Osteoblast (primary cell): ENCODE results near the gene TMEM252. TPM values are rescaled to one million over a fixed set of nuclear protein-coding genes. Genes with fewer than 3 reads are reported as not detected.

Experiments
- DNase-seq: peaks from one replicate; pipeline ENCODE4 v3.0.0; 2011; ENCODE audit warnings: low spot score, mixed read lengths; ENCODE audit not compliant: insufficient read length; ENCODE audit errors: missing footprints
- H2AFZ ChIP-seq: 2 replicates; pipeline ENCODE4 v1.6.0; 2011; ENCODE audit warnings: mild to moderate bottlenecking, low read length
- H3K27ac ChIP-seq: 2 replicates; pipeline ENCODE4 v1.5.1; 2011; ENCODE audit warnings: mild to moderate bottlenecking, low read depth, low read length, moderate library complexity
- H3K27me3 ChIP-seq: 2 replicates; pipeline ENCODE4 v1.6.0; 2012; ENCODE audit warnings: mild to moderate bottlenecking, control low read depth, inconsistent platforms, low read length, moderate library complexity; ENCODE audit not compliant: insufficient read depth
- H3K36me3 ChIP-seq: 2 replicates; pipeline ENCODE4 v1.5.1; 2011; ENCODE audit warnings: mild to moderate bottlenecking, low read length, control low read depth, moderate library complexity; ENCODE audit not compliant: insufficient read depth
- H3K4me1 ChIP-seq: 2 replicates; pipeline ENCODE4 v1.5.1; 2011; ENCODE audit warnings: mild to moderate bottlenecking, low read length, control low read depth, moderate library complexity; ENCODE audit not compliant: insufficient read depth
- H3K4me2 ChIP-seq: 2 replicates; pipeline ENCODE4 v1.6.0; 2011; ENCODE audit warnings: mild to moderate bottlenecking, low read length; ENCODE audit not compliant: insufficient read depth
- H3K4me3 ChIP-seq: fragments of 200-600 bp; sonication (generic); 3 replicates; pipeline ENCODE4 v1.5.1; 2012; ENCODE audit warnings: mild to moderate bottlenecking, low read length, inconsistent platforms; ENCODE audit not compliant: insufficient read depth
- H3K79me2 ChIP-seq: 2 replicates; pipeline ENCODE4 v1.6.0; 2012; ENCODE audit warnings: mild to moderate bottlenecking, low read length, control low read depth, inconsistent platforms; ENCODE audit not compliant: insufficient read depth
- H3K9me3 ChIP-seq: 2 replicates; pipeline ENCODE4 v1.5.1; 2011; ENCODE audit warnings: low read depth, low read length, control low read depth
- H4K20me1 ChIP-seq: 2 replicates; pipeline ENCODE4 v1.6.0; 2012; ENCODE audit warnings: mild to moderate bottlenecking, low read length, control low read depth; ENCODE audit not compliant: insufficient read depth
- total RNA-seq: library from RNA; depleted of rRNA; stranded (reverse); fragments of >200 nt; gene quantifications from 2 replicates; pipeline ENCODE4 v1.2.3, GENCODE V29; 2012
- TF ChIP-seq, protein P1 (sequence below): IDR thresholded peaks from 2 replicates; pipeline ENCODE4 v1.5.1; 2011; ENCODE audit warnings: mild to moderate bottlenecking, low read depth, low read length, moderate library complexity; ENCODE audit errors: extremely low read depth

Gene TMEM252
- total RNA-seq, 1 donor = not detected

GRCh38 chr9:68574150-68574549 lies 33.5 kb upstream of the TMEM252 start:
- DNase-seq = no peak
- no peak overlapping the region for H3K27ac ChIP-seq
- no peaks in the 10 kb centered on the region for H3K4me1 ChIP-seq
- H3K9me3 ChIP-seq = no peaks in the 10 kb centered on the region
- no peak overlapping the region for H3K4me3 ChIP-seq
- H3K79me2 ChIP-seq = no peaks in the 10 kb centered on the region
- no peaks in the 10 kb centered on the region for H3K36me3 ChIP-seq
- H4K20me1 ChIP-seq = no peaks in the 10 kb centered on the region
- TF ChIP-seq, protein P1, sequence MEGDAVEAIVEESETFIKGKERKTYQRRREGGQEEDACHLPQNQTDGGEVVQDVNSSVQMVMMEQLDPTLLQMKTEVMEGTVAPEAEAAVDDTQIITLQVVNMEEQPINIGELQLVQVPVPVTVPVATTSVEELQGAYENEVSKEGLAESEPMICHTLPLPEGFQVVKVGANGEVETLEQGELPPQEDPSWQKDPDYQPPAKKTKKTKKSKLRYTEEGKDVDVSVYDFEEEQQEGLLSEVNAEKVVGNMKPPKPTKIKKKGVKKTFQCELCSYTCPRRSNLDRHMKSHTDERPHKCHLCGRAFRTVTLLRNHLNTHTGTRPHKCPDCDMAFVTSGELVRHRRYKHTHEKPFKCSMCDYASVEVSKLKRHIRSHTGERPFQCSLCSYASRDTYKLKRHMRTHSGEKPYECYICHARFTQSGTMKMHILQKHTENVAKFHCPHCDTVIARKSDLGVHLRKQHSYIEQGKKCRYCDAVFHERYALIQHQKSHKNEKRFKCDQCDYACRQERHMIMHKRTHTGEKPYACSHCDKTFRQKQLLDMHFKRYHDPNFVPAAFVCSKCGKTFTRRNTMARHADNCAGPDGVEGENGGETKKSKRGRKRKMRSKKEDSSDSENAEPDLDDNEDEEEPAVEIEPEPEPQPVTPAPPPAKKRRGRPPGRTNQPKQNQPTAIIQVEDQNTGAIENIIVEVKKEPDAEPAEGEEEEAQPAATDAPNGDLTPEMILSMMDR = no peak
- no peak overlapping the region for H2AFZ ChIP-seq
- no peaks in the 10 kb centered on the region for H3K27me3 ChIP-seq
- no peak overlapping the region for H3K4me2 ChIP-seq

GRCh38 chr9:68567565-68567964 lies 26.9 kb upstream of the TMEM252 start:
- TF ChIP-seq, protein P1 = no peak
- no peaks in the 10 kb centered on the region for H3K79me2 ChIP-seq
- no peaks in the 10 kb centered on the region for H3K9me3 ChIP-seq
- no peak for DNase-seq
- H3K4me1 ChIP-seq = no peaks in the 10 kb centered on the region
- H3K27ac ChIP-seq = no peak overlapping the region
- no peaks in the 10 kb centered on the region for H3K27me3 ChIP-seq
- H4K20me1 ChIP-seq = no peaks in the 10 kb centered on the region
- H3K36me3 ChIP-seq = no peaks in the 10 kb centered on the region
- no peak overlapping the region for H3K4me3 ChIP-seq
- no peak overlapping the region for H3K4me2 ChIP-seq
- H2AFZ ChIP-seq = no peak overlapping the region

GRCh38 chr9:68562461-68562860 lies 21.8 kb upstream of the TMEM252 start:
- Histone ChIP-seq H3K4me2 (no peak overlapping the region), H3K79me2 (no peaks in the 10 kb centered on the region), H3K4me1 (no peaks in the 10 kb centered on the region), H4K20me1 (no peaks in the 10 kb centered on the region), H3K9me3 (no peaks in the 10 kb centered on the region), H3K27me3 (no peaks in the 10 kb centered on the region), H3K36me3 (no peaks in the 10 kb centered on the region), H3K4me3 (no peak overlapping the region), H3K27ac (no peak overlapping the region), H2AFZ (no peak overlapping the region)
- no peak for DNase-seq
- TF ChIP-seq, protein P1 = no peak

DNA sequence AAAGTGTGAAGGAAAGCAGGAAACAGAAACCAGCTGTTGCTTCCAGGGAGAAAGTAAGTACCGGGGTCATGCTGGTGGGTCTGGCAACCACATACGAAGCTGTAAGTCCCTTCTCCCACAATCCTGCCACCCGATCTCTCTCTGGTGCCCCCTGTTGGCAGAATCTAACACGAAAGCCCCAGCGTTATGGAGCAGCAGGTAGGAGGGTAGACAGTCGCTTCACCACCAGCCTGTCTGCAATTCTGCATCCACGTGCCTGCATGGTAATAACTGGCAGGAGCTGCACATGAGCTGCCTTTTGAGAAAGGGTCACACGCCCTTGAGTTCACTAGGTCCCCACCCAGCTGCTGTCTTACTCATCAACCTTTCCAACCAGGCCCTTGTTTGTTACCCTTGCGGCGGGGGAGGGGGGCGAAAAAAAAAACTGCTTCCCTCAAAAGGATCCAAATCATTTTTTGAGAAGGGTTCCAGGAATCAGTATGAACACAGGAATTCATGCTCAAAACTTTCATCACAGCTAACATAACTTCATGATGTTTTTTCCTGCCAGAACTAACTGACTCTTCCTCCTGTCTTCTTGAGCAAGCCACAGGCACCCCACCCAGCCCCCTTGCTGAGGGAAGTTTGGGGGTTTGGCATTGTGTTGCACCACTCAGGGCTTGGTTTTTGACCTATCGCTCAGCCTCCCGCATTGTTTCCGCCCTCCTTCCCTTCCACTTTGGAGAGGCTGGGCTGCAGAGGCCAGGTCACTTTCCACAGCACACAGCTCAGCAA lies 19.6 kb upstream of the TMEM252 start:
- Histone ChIP-seq H3K79me2 (no peaks in the 10 kb centered on the region), H2AFZ (no peak overlapping the region), H3K27me3 (no peaks in the 10 kb centered on the region), H3K4me1 (no peaks in the 10 kb centered on the region), H3K4me2 (no peak overlapping the region), H3K36me3 (no peaks in the 10 kb centered on the region), H3K9me3 (no peaks in the 10 kb centered on the region), H3K27ac (no peak overlapping the region), H4K20me1 (no peaks in the 10 kb centered on the region), H3K4me3 (no peak overlapping the region)
- no peak for DNase-seq
- TF ChIP-seq, protein P1 = no peak
